ENCODE data around the gene BPTF.
"Not testable (repeated sequence)": the region's sequence is repeated elsewhere in the genome, so short reads cannot be mapped to it uniquely, and the experiment has no call there.

Gene BPTF

GRCh38 chr17:67834634-67835033 lies 9.3 kb downstream of the BPTF start:
- no peak for DNase-seq (ENCODE audit: low read depth in 2 of 2)

- DNase-seq (ENCODE audit: low read depth in 2 of 2) = no peak
Measured at GRCh38 chr17:67836205-67836987, 11.1 kb downstream of the BPTF start.

GRCh38 chr17:67837965-67838364 lies 12.7 kb downstream of the BPTF start:
- no peak for DNase-seq (ENCODE audit: low read depth in 2 of 2)

GRCh38 chr17:67838538-67838937 lies 13.2 kb downstream of the BPTF start:
- DNase-seq (ENCODE audit: low read depth in 2 of 2) = no peak

- DNase-seq (ENCODE audit: low read depth in 2 of 2) = no peak
Measured at GRCh38 chr17:67841992-67842391, 16.7 kb downstream of the BPTF start.

- DNase-seq (ENCODE audit: low read depth in 2 of 2) = no peak
Measured at GRCh38 chr17:67842648-67843047, 17.3 kb downstream of the BPTF start.

- DNase-seq (ENCODE audit: low read depth in 2 of 2) = no peak
Measured at GRCh38 chr17:67845374-67845773, 20.1 kb downstream of the BPTF start.

- not testable (repeated sequence) for DNase-seq (ENCODE audit: low read depth in 2 of 2)
Measured at GRCh38 chr17:67848189-67848588, 22.9 kb downstream of the BPTF start.

GRCh38 chr17:67848846-67849245 lies 23.5 kb downstream of the BPTF start:
- DNase-seq (ENCODE audit: low read depth in 2 of 2) = not testable (repeated sequence)

- DNase-seq (ENCODE audit: low read depth in 2 of 2) = no peak
Measured at GRCh38 chr17:67850991-67851631, 25.8 kb downstream of the BPTF start.

GRCh38 chr17:67853703-67854102 lies 28.4 kb downstream of the BPTF start:
- DNase-seq (ENCODE audit: low read depth in 2 of 2) = no peak

- DNase-seq (ENCODE audit: low read depth in 2 of 2) = no peak
Measured at GRCh38 chr17:67854378-67854777, 29.1 kb downstream of the BPTF start.

- no peak for DNase-seq (ENCODE audit: low read depth in 2 of 2)
Measured at GRCh38 chr17:67855504-67856324, 30.4 kb downstream of the BPTF start.

- DNase-seq (ENCODE audit: low read depth in 2 of 2) = not testable (repeated sequence)
Measured at GRCh38 chr17:67856402-67856801, 31.1 kb downstream of the BPTF start.

GRCh38 chr17:67862614-67863217 lies 37.4 kb downstream of the BPTF start:
- DNase-seq (ENCODE audit: low read depth in 2 of 2) = no peak

GRCh38 chr17:67863624-67864247 lies 38.4 kb downstream of the BPTF start:
- no peak for DNase-seq (ENCODE audit: low read depth in 2 of 2)

- no peak for DNase-seq (ENCODE audit: low read depth in 2 of 2)
Measured at GRCh38 chr17:67865438-67865837, 40.1 kb downstream of the BPTF start.

GRCh38 chr17:67867591-67867990 lies 42.3 kb downstream of the BPTF start:
- no peak for DNase-seq (ENCODE audit: low read depth in 2 of 2)

- no peak for DNase-seq (ENCODE audit: low read depth in 2 of 2)
Measured at GRCh38 chr17:67868176-67868575, 42.9 kb downstream of the BPTF start.

GRCh38 chr17:67879662-67880061 lies 54.4 kb downstream of the BPTF start:
- no peak for DNase-seq (ENCODE audit: low read depth in 2 of 2)

- DNase-seq (ENCODE audit: low read depth in 2 of 2) = no peak
Measured at GRCh38 chr17:67881083-67881482, 55.8 kb downstream of the BPTF start.

GRCh38 chr17:67884741-67885140 lies 59.4 kb downstream of the BPTF start:
- DNase-seq (ENCODE audit: low read depth in 2 of 2) = no peak
